GM18867 (cell line): ENCODE measurements around the gene HRH1.

Experiments used
- ATAC-seq: cut with Tn5 transposase; IDR thresholded peaks from one replicate; pipeline ENCODE4 v1.9.1; 2021; ENCODE audit warnings: mild to moderate bottlenecking, moderate library complexity; ENCODE audit not compliant: unreplicated experiment

The HRH1 gene

DNA sequence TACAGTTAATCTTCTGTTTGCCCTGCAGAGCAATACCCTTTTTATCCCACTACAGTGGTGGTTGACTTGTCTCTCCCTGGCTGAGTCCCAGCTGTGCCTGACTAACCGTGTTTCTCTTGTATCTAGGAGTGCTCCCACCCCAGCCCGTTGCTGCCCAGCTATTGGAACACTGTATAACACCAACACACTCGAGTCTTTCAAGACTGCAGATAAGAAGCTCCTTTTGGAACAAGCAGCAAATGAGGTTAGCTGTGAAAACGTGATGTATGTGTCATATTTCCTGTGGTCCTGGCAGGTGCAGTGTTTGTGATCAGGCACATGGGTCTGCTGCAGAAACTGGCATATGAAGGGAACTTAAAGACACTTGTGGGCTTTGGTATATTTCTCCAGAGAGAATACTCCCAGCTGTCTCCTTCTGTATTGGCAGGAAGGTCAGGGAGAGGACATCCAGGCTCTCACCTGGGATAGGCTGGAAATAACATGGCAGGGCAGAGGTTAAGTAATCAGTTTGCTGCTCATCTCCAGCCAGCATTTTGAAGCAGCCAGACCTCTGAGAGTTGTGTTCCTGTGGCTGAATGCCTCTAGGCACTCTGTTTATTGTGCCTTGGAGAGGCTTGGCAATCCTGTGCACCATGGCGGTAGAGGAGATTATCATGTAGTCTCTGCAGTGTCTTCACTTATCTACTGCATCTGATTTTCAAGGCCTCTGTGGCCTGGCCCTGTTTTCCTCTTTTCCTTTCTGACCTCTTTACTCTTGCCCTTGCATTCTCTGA lies 152.7 kb downstream of the HRH1 start:
- peak; percentile 61 for ATAC-seq

DNA sequence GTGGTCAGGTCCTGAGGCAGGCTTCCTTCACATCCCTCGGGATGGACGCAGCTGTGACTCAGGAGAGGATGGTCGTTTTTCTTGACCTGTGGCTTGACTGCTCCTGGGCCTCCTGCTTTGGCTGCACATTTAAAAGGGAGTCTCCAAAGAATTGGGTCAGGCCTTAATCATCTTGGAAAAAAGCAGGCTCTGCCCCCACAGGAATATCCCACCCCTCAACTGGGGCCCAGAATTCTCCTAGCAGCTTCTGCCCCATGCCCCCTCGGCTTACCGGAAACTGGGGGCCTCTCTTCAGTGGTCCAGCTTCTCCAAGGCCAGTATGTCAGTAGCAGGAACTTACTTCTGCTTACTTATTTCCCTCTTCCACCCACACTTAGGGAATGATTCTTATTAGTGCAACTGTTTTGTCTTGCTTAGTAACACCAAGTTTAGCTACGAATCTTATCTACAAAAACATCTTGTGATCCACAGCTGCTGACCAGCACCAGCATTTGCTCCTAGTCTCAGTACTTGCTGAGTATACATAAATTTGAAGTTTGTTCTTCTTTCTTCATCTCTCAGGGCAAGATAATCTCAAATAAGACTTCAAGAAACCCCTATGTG lies 153.6 kb downstream of the HRH1 start:
- no peak for ATAC-seq

DNA sequence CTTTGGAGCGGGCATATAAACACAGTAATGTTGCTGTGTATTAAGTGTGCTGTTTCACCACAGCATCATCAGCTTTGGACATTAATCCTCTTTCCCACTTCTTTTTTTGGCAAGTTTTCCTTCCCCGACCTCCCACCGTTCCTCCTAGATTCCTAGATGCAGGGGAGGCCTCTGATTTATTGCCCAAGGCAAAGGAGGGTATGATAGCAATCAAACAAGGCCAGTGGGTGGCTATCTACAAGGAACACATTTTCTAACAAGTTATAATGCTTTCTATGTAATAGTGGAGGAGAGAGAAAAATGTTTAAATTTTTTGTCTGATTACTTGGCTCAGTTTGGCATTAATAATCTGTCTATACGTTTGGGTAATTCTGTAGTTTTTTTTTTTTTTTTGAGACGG lies 156.0 kb downstream of the HRH1 start:
- no peak for ATAC-seq

DNA sequence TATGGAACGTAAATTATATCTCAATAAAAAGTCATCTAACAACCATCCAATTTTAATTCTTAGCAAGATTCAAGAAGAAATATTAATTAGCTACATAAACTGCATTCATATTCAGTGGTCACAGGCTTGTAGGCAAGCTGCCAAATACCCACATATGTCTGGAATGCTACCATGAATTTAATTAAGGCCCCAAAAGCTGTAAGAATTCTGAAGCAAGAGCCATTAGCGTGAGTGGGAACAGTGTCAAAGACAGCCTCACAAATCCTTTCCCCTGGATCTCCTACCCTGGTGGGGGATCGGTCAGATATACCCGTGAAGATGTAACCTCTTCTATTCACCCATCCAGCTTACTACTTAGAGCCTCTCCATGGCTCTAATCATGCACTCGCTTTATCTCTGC lies 157.9 kb downstream of the HRH1 start:
- ATAC-seq = no peak
